AG09309 (cell line): ENCODE measurements around the gene BRI3BP.
A peak's percentile ranks its signal among the peaks of the same experiment; 100 is the strongest.

Experiments used
- DNase-seq: peaks from one replicate; pipeline ENCODE4 v3.0.0-alpha.2; 2010; ENCODE audit warnings: low read depth
- H3K4me3 ChIP-seq: 2 replicates; pipeline ENCODE4 v1.5.1; 2011; ENCODE audit warnings: mild to moderate bottlenecking, low read depth, low read length, moderate library complexity; ENCODE audit not compliant: control insufficient read depth
- CTCF ChIP-seq: IDR thresholded peaks from 2 replicates; pipeline ENCODE4 v1.5.1; 2011; ENCODE audit warnings: mild to moderate bottlenecking, low read depth, low read length, inconsistent platforms; ENCODE audit not compliant: insufficient read depth, control insufficient read depth; ENCODE audit errors: missing control alignments

The BRI3BP gene

GRCh38 chr12:125049093-125049458 lies 55.6 kb downstream of the BRI3BP start:
- no peak for TF ChIP-seq CTCF
- no peak for DNase-seq
- peak overlapping the region; percentile 51 for H3K4me3 ChIP-seq

- TF ChIP-seq CTCF, result no peak
- H3K4me3 ChIP-seq, result no peak overlapping the region
- no peak for DNase-seq
Observed at GRCh38 chr12:125050446-125050845, 57.0 kb downstream of the BRI3BP start.

- DNase-seq, result no peak
- no peak overlapping the region for H3K4me3 ChIP-seq
- TF ChIP-seq CTCF, result no peak
Observed at GRCh38 chr12:125050868-125051267, 57.4 kb downstream of the BRI3BP start.

GRCh38 chr12:125053821-125054220 lies 60.4 kb downstream of the BRI3BP start:
- no peak for TF ChIP-seq CTCF
- no peak for DNase-seq
- H3K4me3 ChIP-seq, result no peak overlapping the region

- no peak for DNase-seq
- H3K4me3 ChIP-seq, result no peak overlapping the region
- TF ChIP-seq CTCF, result no peak
Observed at GRCh38 chr12:125055591-125055990, 62.1 kb downstream of the BRI3BP start.

- no peak for TF ChIP-seq CTCF
- H3K4me3 ChIP-seq, result no peak overlapping the region
- no peak for DNase-seq
Observed at GRCh38 chr12:125056306-125056705, 62.9 kb downstream of the BRI3BP start.

- DNase-seq, result no peak
- no peak for TF ChIP-seq CTCF
- H3K4me3 ChIP-seq, result no peak overlapping the region
Observed at GRCh38 chr12:125057708-125058107, 64.3 kb downstream of the BRI3BP start.
